HG03103 (cell line): ENCODE data around the gene GPR32.
"Not testable (repeated sequence)": the region's sequence is repeated elsewhere in the genome, so short reads cannot be mapped to it uniquely, and the experiment has no call there.

Experiments
- ATAC-seq: cut with Tn5 transposase; IDR thresholded peaks from one replicate; pipeline ENCODE4 v1.9.1; 2021; ENCODE audit warnings: low read depth; ENCODE audit not compliant: unreplicated experiment

Gene GPR32

GRCh38 chr19:50797781-50798658, 27.8 kb downstream of the GPR32 start:
- no peak for ATAC-seq

GRCh38 chr19:50798659-50799546, 28.6 kb downstream of the GPR32 start:
- no peak for ATAC-seq

DNA sequence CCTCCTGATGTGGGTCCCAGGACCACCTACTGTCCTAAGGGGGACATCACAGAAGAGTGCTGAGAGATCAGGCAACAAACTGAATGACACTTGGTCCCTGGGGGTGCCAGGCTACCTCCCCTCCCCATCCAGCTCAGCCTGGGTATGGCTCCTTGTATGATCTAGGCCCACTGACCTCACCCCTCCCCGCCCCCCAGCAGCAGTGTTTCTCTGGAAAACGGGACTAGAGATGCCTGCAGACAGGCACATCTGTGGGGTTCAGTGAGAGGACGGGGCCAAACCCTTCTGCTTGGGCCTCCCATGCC, 29.2 kb downstream of the GPR32 start:
- no peak for ATAC-seq

GRCh38 chr19:50801107-50801506, 30.8 kb downstream of the GPR32 start:
- ATAC-seq = no peak

DNA sequence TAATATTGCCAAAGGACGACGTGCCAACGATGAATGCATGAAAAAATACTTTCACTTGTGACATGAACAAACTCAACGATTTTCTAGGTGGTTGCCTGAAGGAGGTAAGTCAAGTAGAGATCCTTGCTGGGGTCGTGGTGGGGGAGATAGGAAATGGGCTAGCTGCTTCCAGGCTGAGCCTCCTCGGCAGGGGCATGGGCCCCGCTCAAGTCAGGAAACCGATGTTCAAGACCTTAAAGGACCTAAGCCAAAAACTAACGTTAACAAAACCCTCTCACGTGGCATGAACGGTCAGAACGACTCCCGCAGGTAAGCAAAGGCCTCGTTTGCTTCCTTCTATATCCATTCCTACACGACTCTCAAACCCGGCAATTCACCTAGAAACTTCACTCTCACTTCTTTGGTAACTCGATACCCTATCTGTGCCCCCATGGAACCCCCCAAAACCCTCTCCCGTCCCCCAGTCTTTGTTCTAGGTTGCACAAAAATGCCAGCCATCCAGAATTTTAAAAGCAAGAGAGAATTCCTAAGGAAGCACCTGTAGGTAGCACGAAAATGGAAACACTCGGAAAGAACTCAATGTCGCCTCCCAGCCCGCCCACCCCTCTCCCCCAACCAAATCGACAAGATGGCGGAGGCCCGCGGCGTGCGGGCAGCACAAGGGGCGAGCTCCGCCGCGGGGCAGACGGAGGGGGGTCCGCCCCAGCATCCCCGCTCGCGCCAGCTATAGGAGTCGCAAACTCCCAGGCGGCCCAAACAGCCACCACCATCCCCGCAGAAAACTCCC, 33.6 kb downstream of the GPR32 start:
- peak; percentile 15 for ATAC-seq

DNA sequence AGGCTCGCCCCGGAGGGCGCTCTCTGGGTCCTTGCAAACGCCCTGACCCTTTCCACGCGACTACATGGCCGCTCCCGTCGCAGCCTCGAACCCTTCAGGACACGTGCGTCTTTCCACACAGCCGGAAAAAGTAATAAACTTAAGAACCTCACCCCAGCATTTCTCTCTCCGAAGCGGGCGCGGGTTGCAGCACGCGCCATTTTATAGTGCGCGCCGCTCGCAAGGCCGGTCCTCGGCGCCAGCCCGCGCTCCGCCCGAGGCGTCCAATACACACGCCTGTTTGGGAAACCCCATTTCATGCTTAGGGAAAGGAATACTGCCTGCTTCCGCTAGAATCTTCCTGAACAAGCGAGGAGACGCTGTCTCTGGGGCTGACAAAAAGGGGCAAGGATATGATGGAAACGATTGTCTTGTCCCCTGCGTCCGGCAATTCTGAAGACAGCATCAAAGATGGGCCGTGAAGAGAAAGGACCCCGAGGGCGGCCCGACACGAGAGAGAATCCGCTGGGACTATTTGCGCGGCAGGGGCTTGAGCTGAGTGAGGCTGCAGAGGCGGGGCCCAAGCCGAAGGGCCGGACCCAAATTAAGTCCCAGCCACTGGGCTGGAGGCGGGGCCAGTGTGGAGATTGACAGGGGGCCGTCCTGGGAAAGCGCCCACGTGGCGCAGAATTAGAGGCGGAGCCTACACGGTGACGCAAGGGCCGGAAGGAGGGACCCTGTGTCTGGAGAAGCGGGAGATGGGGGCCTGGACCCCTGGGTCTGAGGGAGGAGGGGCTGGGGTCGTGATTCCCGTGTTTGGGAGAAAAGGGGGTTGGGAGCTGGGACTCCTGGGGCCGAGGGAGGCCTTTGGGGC, 34.4 kb downstream of the GPR32 start:
- peak; percentile 90 for ATAC-seq

GRCh38 chr19:50808856-50809255, 38.6 kb downstream of the GPR32 start:
- ATAC-seq = no peak

GRCh38 chr19:50811622-50812238, 41.5 kb downstream of the GPR32 start:
- not testable (repeated sequence) for ATAC-seq

- no peak for ATAC-seq
These were observed 42.2 kb downstream of the GPR32 start for GRCh38 chr19:50812474-50812873.

GRCh38 chr19:50814883-50815282, 44.6 kb downstream of the GPR32 start:
- ATAC-seq = no peak

GRCh38 chr19:50815439-50815838, 45.2 kb downstream of the GPR32 start:
- ATAC-seq = no peak

DNA sequence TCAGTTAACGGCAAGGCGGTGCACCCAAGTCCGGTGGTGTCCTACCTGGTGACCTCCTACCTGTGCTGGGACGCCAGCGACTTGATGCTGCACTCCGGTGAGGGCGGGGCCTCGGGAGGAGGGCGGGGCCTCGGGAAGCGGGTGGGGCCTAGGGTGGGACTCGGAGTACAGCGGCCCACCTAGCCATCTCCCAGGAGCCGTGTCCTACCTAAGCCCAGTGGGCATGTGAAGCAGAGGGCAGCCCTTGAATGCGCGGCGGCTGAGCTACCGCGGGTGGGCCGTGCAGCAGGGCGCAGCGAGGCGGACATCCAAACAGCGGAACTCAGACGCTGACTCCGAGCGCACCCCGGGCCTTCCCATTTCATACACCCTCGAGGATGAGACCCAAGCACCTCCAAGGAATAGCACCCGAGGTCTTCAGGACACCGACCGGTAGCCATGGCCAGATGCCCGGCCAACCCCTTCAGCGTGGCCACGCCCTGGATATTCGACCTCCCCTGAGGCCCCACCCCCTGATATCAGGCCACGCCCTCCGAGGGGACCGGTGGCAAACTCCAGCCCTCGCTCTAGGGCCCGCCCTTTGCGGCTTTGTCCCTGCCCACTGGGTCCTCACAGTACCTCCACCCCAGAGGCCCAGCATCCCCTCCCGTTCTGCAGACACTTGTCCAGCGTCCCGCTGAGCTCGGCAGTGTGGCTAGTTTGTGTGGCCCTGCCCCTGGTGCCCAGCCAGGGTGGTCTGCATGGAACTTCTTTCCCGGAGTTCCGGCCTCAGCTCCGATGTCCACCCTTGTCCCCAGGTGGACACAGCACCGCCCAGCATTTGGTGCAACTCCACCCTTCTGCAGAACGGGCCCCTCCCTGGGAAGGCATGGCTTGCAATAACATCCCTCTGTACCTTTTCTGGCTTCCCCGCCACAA, 47.9 kb downstream of the GPR32 start:
- peak; percentile 51 for ATAC-seq

GRCh38 chr19:50818859-50819472, 48.7 kb downstream of the GPR32 start:
- no peak for ATAC-seq

DNA sequence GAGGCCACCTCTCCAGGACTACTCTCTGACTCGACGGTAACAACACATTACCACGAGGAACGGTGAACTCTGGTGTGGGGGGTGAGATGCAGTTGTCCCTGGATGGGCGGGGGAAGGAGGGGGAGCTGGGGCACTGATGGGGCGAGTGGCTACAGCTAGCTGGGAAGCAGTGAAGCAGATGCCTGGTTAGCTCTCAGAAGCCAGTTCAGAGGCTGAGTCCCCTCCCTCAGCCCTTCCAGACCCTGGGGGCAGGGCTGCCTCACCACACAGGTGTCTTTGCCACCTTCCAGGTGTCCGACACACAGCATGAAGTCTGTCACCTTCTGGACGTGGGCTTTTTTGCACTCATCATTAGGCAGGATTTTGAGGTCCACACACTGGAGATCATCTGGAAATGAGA, 49.4 kb downstream of the GPR32 start:
- no peak for ATAC-seq

- no peak for ATAC-seq
These were observed 49.8 kb downstream of the GPR32 start for GRCh38 chr19:50820086-50820485.

DNA sequence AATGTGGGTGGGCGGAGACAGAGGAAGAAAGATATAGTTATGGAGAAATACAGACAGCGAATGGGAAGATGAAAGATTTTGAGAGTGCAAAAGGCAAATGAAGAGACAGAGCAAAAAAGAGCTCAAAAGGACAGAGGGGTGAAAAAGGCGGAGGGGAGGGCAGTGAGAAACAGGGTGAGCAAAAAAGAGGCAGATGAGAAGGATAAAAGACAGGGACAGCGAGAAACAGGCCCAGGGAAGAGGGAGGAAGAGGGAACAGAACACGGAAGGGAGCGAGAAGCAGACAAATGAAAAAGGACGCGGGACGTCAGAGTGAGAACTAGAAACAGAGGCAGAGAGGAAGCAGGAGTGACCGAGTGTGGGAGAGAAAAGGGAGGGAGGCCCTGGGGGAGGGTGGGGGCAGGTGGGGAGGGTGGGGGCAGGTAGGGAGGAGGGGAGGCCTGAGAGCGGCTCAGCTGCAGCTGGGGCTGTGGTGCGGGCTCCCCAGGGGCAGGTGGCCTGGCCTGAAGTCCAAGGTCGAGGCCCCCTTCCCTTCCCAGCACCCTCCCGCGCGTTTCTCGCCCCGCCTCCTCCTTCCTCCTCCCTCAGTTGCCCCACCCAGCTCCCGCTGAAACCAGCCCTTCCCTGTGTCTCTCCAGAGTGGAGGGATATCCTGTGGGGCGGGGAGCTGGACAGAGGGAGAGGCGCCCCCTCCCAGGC, 50.4 kb downstream of the GPR32 start:
- ATAC-seq = no peak

- ATAC-seq = no peak
These were observed 51.0 kb downstream of the GPR32 start for GRCh38 chr19:50821248-50821612.
